Measurements from ENCODE around the gene OPTN. TPM values are rescaled to one million over a fixed set of nuclear protein-coding genes. Genes with fewer than 3 reads are reported as not detected.

The OPTN gene
- total and polyA plus RNA-seq, 2 of the 8 experiments (the other 6 are each of a cell fraction or from before 2014, with no cell fraction given): 4.8 to 20.1 TPM

GRCh38 chr10:13062803-13063202 lies 37.2 kb upstream of the OPTN start (continued):
- TF ChIP-seq CREB1 (IDR thresholded peaks at IDR 0.05): no peak

Measured in H1 (cell line).